ENCODE data around the gene MNX1. TPM values are rescaled to one million over a fixed set of nuclear protein-coding genes. Genes with fewer than 3 reads are reported as not detected.

The MNX1 gene
- total and polyA plus RNA-seq, 2 donors (not counting 3 experiments of a cell fraction or from before 2014, with no cell fraction given) = not detected

DNA sequence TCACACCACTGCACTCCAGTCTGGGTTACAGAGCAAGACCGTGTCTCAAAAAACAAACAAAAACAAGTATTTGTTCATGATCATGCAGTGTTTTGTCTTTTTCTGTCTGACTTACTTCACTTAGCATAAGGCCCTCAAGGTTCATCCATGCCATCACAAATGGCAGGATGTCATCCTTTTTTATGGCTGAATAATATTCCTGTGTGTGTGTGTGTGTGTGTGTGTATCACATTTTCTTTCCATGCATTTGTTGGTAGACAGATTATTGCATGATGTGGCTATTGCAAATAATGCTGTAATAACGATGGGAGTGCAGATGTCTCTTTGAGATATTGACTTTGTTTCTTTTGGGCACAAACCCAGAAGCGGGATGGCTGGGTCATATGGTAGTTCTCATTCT, 14.3 kb upstream of the MNX1 start:
- BruUV-seq (replicated peaks) = no TSS peak
- Histone ChIP-seq H3K27ac (ENCODE audit: insufficient read depth, low read depth, low read length) (no peak overlapping the region), H3K9ac (replicated peaks; ENCODE audit: extremely low read depth, insufficient read depth, low read length) (no peak overlapping the region), H3K9me1 (replicated peaks; ENCODE audit: control insufficient read depth, extremely low read depth, insufficient read depth, low read length) (no peaks in the 10 kb centered on the region), H3K4me2 (ENCODE audit: insufficient read depth, low read length) (no peak overlapping the region), H4K20me1 (replicated peaks; ENCODE audit: control insufficient read depth, extremely low read depth, insufficient read depth, low read length) (no peaks in the 10 kb centered on the region), H2AFZ (ENCODE audit: low read depth, low read length) (no peak overlapping the region), H3K27me3 (ENCODE audit: control insufficient read depth in 2 of 2, insufficient read depth in 2 of 2, low read length in 2 of 2) (peaks cover 59 to 65% of the 10 kb centered on the region in 2 experiments), H3K4me1 (ENCODE audit: control insufficient read depth, extremely low read depth, insufficient read depth, low read length) (no peaks in the 10 kb centered on the region), H3K9me3 (replicated peaks; ENCODE audit: control insufficient read depth, insufficient read depth, low read length) (no peaks in the 10 kb centered on the region), H3K4me3 (replicated peaks in 1 of 3; ENCODE audit: insufficient read depth in 1 of 3, low read depth in 1 of 3, low read length in 3 of 3) (no peak overlapping the region), H3K36me3 (ENCODE audit: control insufficient read depth in 2 of 2, extremely low read depth in 1 of 2, insufficient read depth in 2 of 2, low read length in 2 of 2) (no peaks in the 10 kb centered on the region), H3K79me2 (ENCODE audit: control insufficient read depth, insufficient read depth, low read length) (no peaks in the 10 kb centered on the region)
- ChIA-PET CTCF (no interaction called here), POLR2A (no interaction called here)
- no peak for FAIRE-seq
- dilution Hi-C loops (cut with MboI; ENCODE audit: extremely low pct_ligation_motif_present, low sequenced_read_pairs) (no loop called here), intact Hi-C loops (cut with micrococcal nuclease) (no loop called here)
- DNase-seq (ENCODE audit: low read depth, low spot score) = no peak
- TF ChIP-seq CTCF (IDR thresholded peaks at IDR 0.05; ENCODE audit: extremely low read depth in 1 of 2, insufficient read depth in 1 of 2, low read depth in 1 of 2, low read length in 2 of 2) (no peak), MAX (IDR thresholded peaks at IDR 0.05; ENCODE audit: insufficient read depth, insufficient read length) (no peak), POLR2AphosphoS5 (IDR thresholded peaks at IDR 0.05; ENCODE audit: insufficient read depth, low read depth, low read length) (no peak), JUN (IDR thresholded peaks at IDR 0.05; ENCODE audit: borderline replicate concordance, insufficient read depth, insufficient read length, low read depth) (no peak), GATA2 (IDR thresholded peaks at IDR 0.05; ENCODE audit: insufficient read depth, insufficient read length, low read depth, low read length) (no peak), POLR2A (IDR thresholded peaks at IDR 0.05; ENCODE audit: low read depth, low read length) (no peak), EZH2 (IDR thresholded peaks at IDR 0.05; ENCODE audit: borderline replicate concordance, low read depth, low read length, severe bottlenecking) (no peak), FOS (IDR thresholded peaks at IDR 0.05; ENCODE audit: borderline replicate concordance, insufficient read depth, low read length) (no peak), MYC (IDR thresholded peaks at IDR 0.05; ENCODE audit: low read depth, low read length) (no peak)

Data from endothelial cell of umbilical vein (primary cell).